SK-N-SH (cell line): ENCODE results near the gene COL4A6. TPM values are rescaled to one million over a fixed set of nuclear protein-coding genes. Genes with fewer than 3 reads are reported as not detected.

ENCODE experiments used
- CTCF ChIA-PET: fragments of 300-600, 350-600 bp; formaldehyde crosslinking; extraction: SDS; loops from one replicate; lab custom pipeline; 2021; lab: Yijun Ruan, JAX
- POLR2A ChIA-PET: fragments of 350-600 bp; sonication (Branson Sonifier 250); formaldehyde crosslinking; extraction: SDS; loops from one replicate; lab custom pipeline; 2020; ENCODE audit warnings: antibody characterized with exemption, inconsistent platforms; lab: Yijun Ruan, JAX
- DNase-seq: peaks from one replicate; pipeline ENCODE4 v3.0.0; 2012
- H2AFZ ChIP-seq: fragments of 200-600 bp; sonication (generic); 2 replicates; pipeline ENCODE4 v1.8.1; 2016; ENCODE audit warnings: antibody characterized with exemption, mild to moderate bottlenecking, low read depth
- H3F3A ChIP-seq: fragments of 200-600 bp; sonication (generic); replicated peaks from 2 replicates; pipeline ENCODE3; 2016; ENCODE audit warnings: antibody characterized with exemption, mild to moderate bottlenecking; ENCODE audit not compliant: insufficient read depth
- H3K27ac ChIP-seq, 2 experiments: fragments of 200-500 bp in 1 of 2; fragments of 200-600 bp in 1 of 2; sonication (Bioruptor generic) in 1 of 2; sonication (generic), shearing (Covaris generic) in 1 of 2; 2 replicates each; pipeline versions ENCODE4 v1.5.1 to v1.6.1; 2014 to 2016; ENCODE audit warnings: low read depth in 2 of 2, inconsistent platforms in 1 of 2, low read length in 1 of 2, mild to moderate bottlenecking in 1 of 2, mixed read lengths in 1 of 2
- H3K27me3 ChIP-seq: fragments of 200-600 bp; sonication (generic), shearing (Covaris generic); 2 replicates; pipeline ENCODE4 v1.6.1; 2016; ENCODE audit warnings: mixed run types; ENCODE audit not compliant: insufficient read depth
- H3K36me3 ChIP-seq, 2 experiments: fragments of 200-500 bp in 1 of 2; fragments of 200-600 bp in 1 of 2; sonication (Bioruptor generic) in 1 of 2; sonication (generic) in 1 of 2; replicated peaks in 1 of 2; 2 replicates each; pipeline versions ENCODE3 to v1.5.1; 2014 to 2016; ENCODE audit warnings: low read length in 1 of 2, mild to moderate bottlenecking in 1 of 2; ENCODE audit not compliant: insufficient read depth in 2 of 2, control insufficient read depth in 1 of 2
- H3K4me1 ChIP-seq, 2 experiments: fragments of 200-500 bp in 1 of 2; fragments of 200-600 bp in 1 of 2; sonication (Bioruptor generic) in 1 of 2; sonication (generic), shearing (Covaris generic) in 1 of 2; 2 replicates each; pipeline versions ENCODE4 v1.5.1 to v1.6.1; 2014 to 2016; ENCODE audit warnings: low read depth in 1 of 2, low read length in 1 of 2, mixed run types in 1 of 2; ENCODE audit not compliant: insufficient read depth in 2 of 2, control insufficient read depth in 1 of 2
- H3K4me2 ChIP-seq: fragments of 200-600 bp; sonication (generic), shearing (Covaris generic); 2 replicates; pipeline ENCODE4 v1.6.1; 2017; ENCODE audit warnings: mixed run types
- H3K4me3 ChIP-seq, 2 experiments: fragments of 200-500 bp in 1 of 2; fragments of 200-600 bp in 1 of 2; sonication (Bioruptor generic) in 1 of 2; sonication (generic), shearing (Covaris generic) in 1 of 2; 2 replicates each; pipeline versions ENCODE4 v1.5.1 to v1.8.1; 2014 to 2016; ENCODE audit warnings: low read depth in 2 of 2, inconsistent platforms in 1 of 2, low read length in 1 of 2, mild to moderate bottlenecking in 1 of 2, mixed read lengths in 1 of 2, moderate library complexity in 1 of 2
- H3K79me2 ChIP-seq: fragments of 200-600 bp; sonication (generic); 2 replicates; pipeline ENCODE4 v1.8.1; 2017; ENCODE audit warnings: mild to moderate bottlenecking; ENCODE audit not compliant: insufficient read depth
- H3K9ac ChIP-seq: fragments of 200-600 bp; sonication (generic); 2 replicates; pipeline ENCODE4 v1.6.1; 2017; ENCODE audit warnings: mixed run types
- H3K9me2 ChIP-seq: fragments of 200-600 bp; sonication (generic); 2 replicates; pipeline ENCODE4 v1.6.1; 2017; ENCODE audit warnings: mixed run types
- H3K9me3 ChIP-seq: fragments of 200-600 bp; sonication (generic); 2 replicates; pipeline ENCODE4 v1.6.1; 2017; ENCODE audit warnings: mixed run types, mild to moderate bottlenecking, moderate library complexity
- H4K20me1 ChIP-seq: fragments of 200-600 bp; sonication (generic); 2 replicates; pipeline ENCODE4 v1.6.1; 2017; ENCODE audit warnings: mild to moderate bottlenecking, mixed run types; ENCODE audit not compliant: insufficient read depth
- CTCF ChIP-seq: fragments of 200-600 bp; sonication (generic); IDR thresholded peaks from 2 replicates; pipeline ENCODE4 v1.6.1; 2017; ENCODE audit warnings: antibody characterized with exemption, mild to moderate bottlenecking, moderate library complexity
- ELF1 ChIP-seq: IDR thresholded peaks from 2 replicates; pipeline ENCODE4 v1.4.0; 2012
- FOXM1 ChIP-seq: IDR thresholded peaks from 2 replicates; pipeline ENCODE4 v1.4.0; 2012; ENCODE audit warnings: low read depth, mild to moderate bottlenecking
- GATA2 ChIP-seq: sonication (generic); formaldehyde crosslinking; IDR thresholded peaks from 2 replicates; pipeline ENCODE4 v1.5.0; 2020; ENCODE audit warnings: mild to moderate bottlenecking, missing genetic modification reagents
- IRF3 ChIP-seq: fragments of 150-350 bp; IDR thresholded peaks from 2 replicates; pipeline ENCODE4 v1.6.1; 2016; ENCODE audit warnings: mild to moderate bottlenecking, low read depth, low read length
- JUND ChIP-seq: IDR thresholded peaks from 2 replicates; pipeline ENCODE4 v1.4.0; 2012
- MAX ChIP-seq: IDR thresholded peaks from 2 replicates; pipeline ENCODE4 v1.4.0; 2012; ENCODE audit warnings: low read depth
- MEF2A ChIP-seq: IDR thresholded peaks from 2 replicates; pipeline ENCODE4 v1.4.0; 2012; ENCODE audit warnings: low read depth, borderline replicate concordance
- NFIC ChIP-seq: IDR thresholded peaks from 2 replicates; pipeline ENCODE4 v1.4.0; 2012; ENCODE audit warnings: borderline replicate concordance
- NRF1 ChIP-seq: IDR thresholded peaks from 2 replicates; pipeline ENCODE4 v1.6.1; 2012; ENCODE audit warnings: low read depth, mild to moderate bottlenecking, low read length
- RAD21 ChIP-seq: IDR thresholded peaks from 2 replicates; pipeline ENCODE4 v1.6.1; 2012; ENCODE audit warnings: mild to moderate bottlenecking, low read length
- RCOR1 ChIP-seq: fragments of 150-350 bp; IDR thresholded peaks from 2 replicates; pipeline ENCODE4 v1.6.1; 2017; ENCODE audit warnings: antibody characterized with exemption, low read length
- REST ChIP-seq: IDR thresholded peaks from 2 replicates; pipeline ENCODE4 v1.6.1; 2012; ENCODE audit warnings: mild to moderate bottlenecking, low read depth, low read length, moderate library complexity
- RXRA ChIP-seq: IDR thresholded peaks from 2 replicates; pipeline ENCODE4 v1.4.0; 2012; ENCODE audit warnings: low read depth, mild to moderate bottlenecking, borderline replicate concordance
- SIN3A ChIP-seq: IDR thresholded peaks from 2 replicates; pipeline ENCODE4 v1.6.1; 2012; ENCODE audit warnings: low read depth, mild to moderate bottlenecking, low read length, moderate library complexity, borderline replicate concordance
- SMC3 ChIP-seq: IDR thresholded peaks from 2 replicates; pipeline ENCODE4 v1.6.1; 2012; ENCODE audit warnings: low read depth, low read length, improper control_type of control experiment
- TEAD4 ChIP-seq: IDR thresholded peaks from 2 replicates; pipeline ENCODE4 v1.4.0; 2012; ENCODE audit warnings: mild to moderate bottlenecking, borderline replicate concordance; ENCODE audit not compliant: insufficient read depth
- USF2 ChIP-seq: fragments of 150-350 bp; IDR thresholded peaks from 2 replicates; pipeline ENCODE4 v1.6.1; 2017; ENCODE audit warnings: antibody characterized with exemption, low read length, low read depth, borderline replicate concordance
- WGBS: methylation state at CpG from one replicate; pipeline ENCODE4 v1.1.6; 2017; ENCODE audit warnings: low lambda C conversion rate; 5-methylcytosine and 5-hydroxymethylcytosine counted together
- polyA plus RNA-seq, 3 experiments: library from polyadenylated mRNA; depleted of rRNA; stranded (reverse); fragments of >200 nt; gene quantifications; 2 replicates each; pipeline ENCODE4 v1.2.3, GENCODE V29; 2012

COL4A6 gene
- polyA plus RNA-seq, 1 of the 3 experiments (the other 2 are of a cell fraction) = not detected

GRCh38 chrX:108442901-108443464 is 4.8 kb upstream of the COL4A6 start:
- Histone ChIP-seq H3K27me3 (peaks cover 27% of the 10 kb centered on the region; the same call in 1 of the 2 replicates), H2AFZ (no peak overlapping the region), H3K4me2 (no peak overlapping the region), H3K4me1 (no peaks in the 10 kb centered on the region), H3K9ac (no peak overlapping the region), H3F3A (no peaks in the 10 kb centered on the region), H3K4me3 (no peak overlapping the region), H3K9me3 (no peaks in the 10 kb centered on the region), H3K9me2 (no peaks in the 10 kb centered on the region), H3K36me3 (no peaks in the 10 kb centered on the region), H4K20me1 (no peaks in the 10 kb centered on the region), H3K79me2 (no peaks in the 10 kb centered on the region), H3K27ac (no peak overlapping the region)
- no peak for TF ChIP-seq SMC3
- TF ChIP-seq GATA2 = no peak
- TF ChIP-seq ELF1 = no peak
- no peak for TF ChIP-seq JUND
- no peak for TF ChIP-seq MAX
- no peak for TF ChIP-seq RXRA
- no peak for DNase-seq
- ChIA-PET POLR2A (no interaction called here), CTCF (interaction anchor here (0.6 kb wide), 1 partner anchor 80 kb away, joined by 3 read pairs; no protein-coding TSS in a partner anchor)
- 5% methylated on average over 2 of the region's 2 CpGs for WGBS

- Histone ChIP-seq H4K20me1 (no peaks in the 10 kb centered on the region), H3K9me3 (no peaks in the 10 kb centered on the region), H3K4me2 (peak overlapping the region; percentile 64), H3K4me3 (peak overlapping the region; percentile 35 to 49; a peak in 2 of 4 replicates), H3K79me2 (no peaks in the 10 kb centered on the region), H3F3A (no peaks in the 10 kb centered on the region), H3K27ac (no peak overlapping the region), H3K9ac (no peak overlapping the region), H3K36me3 (no peaks in the 10 kb centered on the region), H2AFZ (peak overlapping the region; percentile 72; the same call in 1 of the 2 replicates), H3K27me3 (peaks cover 41% of the 10 kb centered on the region; the same call in 1 of the 2 replicates), H3K9me2 (no peaks in the 10 kb centered on the region), H3K4me1 (no peaks in the 10 kb centered on the region)
- ChIA-PET POLR2A (no interaction called here), CTCF (no interaction called here)
- 3% methylated on average over 25 of the region's 25 CpGs for WGBS
- no peak for DNase-seq
- TF ChIP-seq FOXM1 (no peak), ELF1 (no peak), SIN3A (no peak), NFIC (no peak), MEF2A (no peak), REST (no peak), IRF3 (no peak), CTCF (no peak), RCOR1 (no peak), NRF1 (no peak), USF2 (no peak), TEAD4 (no peak), RAD21 (no peak)
Observed at GRCh38 chrX:108439961-108440696, 1.9 kb upstream of the COL4A6 start.
